ENCODE measurements around the gene ABCC9.

DNA sequence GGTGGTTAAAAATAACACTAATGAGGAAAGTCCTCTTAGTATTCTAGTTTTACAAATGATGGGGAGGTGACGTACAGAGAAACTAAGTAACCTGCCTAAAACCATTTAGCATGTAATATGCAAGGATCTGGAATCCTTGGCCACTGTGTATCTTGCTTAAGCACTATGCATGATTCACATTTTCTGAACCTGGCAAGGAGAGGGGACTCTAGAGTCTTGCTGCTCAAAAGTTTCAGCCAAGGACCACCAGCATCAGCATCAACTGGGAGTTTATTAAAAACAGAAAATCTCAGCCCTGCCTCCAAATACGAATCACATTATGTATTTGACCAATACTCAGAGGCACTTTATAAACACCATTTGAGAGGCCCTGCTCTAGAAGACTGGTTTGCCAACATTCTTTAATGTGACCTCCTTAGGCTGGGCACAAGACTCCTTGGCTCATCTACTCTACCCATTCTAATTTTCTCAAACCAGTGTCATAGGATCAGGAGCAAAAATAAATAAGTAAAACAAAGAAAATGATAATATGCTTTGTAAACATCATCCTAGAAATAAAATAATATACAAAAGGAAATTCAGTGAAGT lies 52.9 kb downstream of the ABCC9 start:
- TF ChIP-seq, protein P1, sequence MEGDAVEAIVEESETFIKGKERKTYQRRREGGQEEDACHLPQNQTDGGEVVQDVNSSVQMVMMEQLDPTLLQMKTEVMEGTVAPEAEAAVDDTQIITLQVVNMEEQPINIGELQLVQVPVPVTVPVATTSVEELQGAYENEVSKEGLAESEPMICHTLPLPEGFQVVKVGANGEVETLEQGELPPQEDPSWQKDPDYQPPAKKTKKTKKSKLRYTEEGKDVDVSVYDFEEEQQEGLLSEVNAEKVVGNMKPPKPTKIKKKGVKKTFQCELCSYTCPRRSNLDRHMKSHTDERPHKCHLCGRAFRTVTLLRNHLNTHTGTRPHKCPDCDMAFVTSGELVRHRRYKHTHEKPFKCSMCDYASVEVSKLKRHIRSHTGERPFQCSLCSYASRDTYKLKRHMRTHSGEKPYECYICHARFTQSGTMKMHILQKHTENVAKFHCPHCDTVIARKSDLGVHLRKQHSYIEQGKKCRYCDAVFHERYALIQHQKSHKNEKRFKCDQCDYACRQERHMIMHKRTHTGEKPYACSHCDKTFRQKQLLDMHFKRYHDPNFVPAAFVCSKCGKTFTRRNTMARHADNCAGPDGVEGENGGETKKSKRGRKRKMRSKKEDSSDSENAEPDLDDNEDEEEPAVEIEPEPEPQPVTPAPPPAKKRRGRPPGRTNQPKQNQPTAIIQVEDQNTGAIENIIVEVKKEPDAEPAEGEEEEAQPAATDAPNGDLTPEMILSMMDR (IDR thresholded peaks at IDR 0.05), result no peak
- TF ChIP-seq POLR2A (IDR thresholded peaks at IDR 0.05) (no peak), EP300 (IDR thresholded peaks at IDR 0.05) (no peak), POLR2AphosphoS5 (IDR thresholded peaks at IDR 0.05) (no peak)
